GM23338 (cell line): ENCODE data around the gene GFRA1.

ENCODE experiments used
- EZH2 ChIP-seq: fragments of 200-600 bp; sonication (generic); IDR thresholded peaks from one replicate; pipeline ENCODE4 v1.8.0; 2017; ENCODE audit warnings: antibody characterized with exemption, mild to moderate bottlenecking, low read depth; ENCODE audit not compliant: unreplicated experiment
- TF ChIP-seq, protein P1 (sequence below), 2 experiments: fragments of 200-600 bp in 1 of 2; sonication (generic) in 1 of 2; conservative IDR thresholded peaks; 2 replicates each; pipeline versions ENCODE4 v1.5.1 to v1.6.1; 2016 to 2017; ENCODE audit warnings: antibody characterized with exemption in 2 of 2, low read depth in 2 of 2, mild to moderate bottlenecking in 2 of 2, moderate library complexity in 1 of 2

DNA sequence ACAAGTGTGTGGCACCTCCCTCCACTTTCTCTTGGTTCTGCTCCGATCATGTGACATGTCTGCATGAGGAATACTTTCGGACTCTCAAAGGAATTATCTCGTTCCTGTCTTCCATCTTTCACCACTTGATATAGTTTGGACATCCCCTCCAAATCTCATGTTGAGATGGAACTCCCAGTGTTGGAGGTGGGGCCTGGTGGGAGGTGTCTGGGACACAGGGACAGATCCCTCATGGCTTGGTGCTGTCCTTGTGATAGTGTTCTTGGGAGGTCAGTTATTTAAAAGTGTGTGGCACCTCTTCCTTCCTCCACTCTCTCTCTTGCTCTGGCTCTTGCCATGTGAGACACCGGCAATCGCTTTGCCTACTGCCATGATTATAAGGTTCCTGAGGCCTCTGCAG is 166.4 kb downstream of the GFRA1 start:
- TF ChIP-seq EZH2: no peak
- TF ChIP-seq, protein P1, sequence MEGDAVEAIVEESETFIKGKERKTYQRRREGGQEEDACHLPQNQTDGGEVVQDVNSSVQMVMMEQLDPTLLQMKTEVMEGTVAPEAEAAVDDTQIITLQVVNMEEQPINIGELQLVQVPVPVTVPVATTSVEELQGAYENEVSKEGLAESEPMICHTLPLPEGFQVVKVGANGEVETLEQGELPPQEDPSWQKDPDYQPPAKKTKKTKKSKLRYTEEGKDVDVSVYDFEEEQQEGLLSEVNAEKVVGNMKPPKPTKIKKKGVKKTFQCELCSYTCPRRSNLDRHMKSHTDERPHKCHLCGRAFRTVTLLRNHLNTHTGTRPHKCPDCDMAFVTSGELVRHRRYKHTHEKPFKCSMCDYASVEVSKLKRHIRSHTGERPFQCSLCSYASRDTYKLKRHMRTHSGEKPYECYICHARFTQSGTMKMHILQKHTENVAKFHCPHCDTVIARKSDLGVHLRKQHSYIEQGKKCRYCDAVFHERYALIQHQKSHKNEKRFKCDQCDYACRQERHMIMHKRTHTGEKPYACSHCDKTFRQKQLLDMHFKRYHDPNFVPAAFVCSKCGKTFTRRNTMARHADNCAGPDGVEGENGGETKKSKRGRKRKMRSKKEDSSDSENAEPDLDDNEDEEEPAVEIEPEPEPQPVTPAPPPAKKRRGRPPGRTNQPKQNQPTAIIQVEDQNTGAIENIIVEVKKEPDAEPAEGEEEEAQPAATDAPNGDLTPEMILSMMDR (conservative IDR thresholded peaks at IDR 0.05; ENCODE audit: low read depth in 2 of 2): no peak
